GM12891 (cell line): ENCODE data around the gene PDRG1.

ENCODE experiments used
- POLR2A ChIP-seq: IDR thresholded peaks from 2 replicates; pipeline ENCODE4 v1.6.1; 2011; ENCODE audit warnings: low read depth, low read length, control low read depth
- POLR2AphosphoS5 ChIP-seq: IDR thresholded peaks from 2 replicates; pipeline ENCODE4 v1.6.1; 2011; ENCODE audit warnings: low read depth, low read length, control low read depth
- POU2F2 ChIP-seq: IDR thresholded peaks from 2 replicates; pipeline ENCODE4 v1.6.1; 2011; ENCODE audit warnings: low read depth, mild to moderate bottlenecking, control low read depth, low read length, moderate library complexity
- SPI1 ChIP-seq: IDR thresholded peaks from 2 replicates; pipeline ENCODE4 v1.6.1; 2011; ENCODE audit warnings: low read depth, low read length, control low read depth
- TAF1 ChIP-seq: IDR thresholded peaks from 2 replicates; pipeline ENCODE4 v1.6.1; 2011; ENCODE audit warnings: low read depth, low read length, control low read depth

DNA sequence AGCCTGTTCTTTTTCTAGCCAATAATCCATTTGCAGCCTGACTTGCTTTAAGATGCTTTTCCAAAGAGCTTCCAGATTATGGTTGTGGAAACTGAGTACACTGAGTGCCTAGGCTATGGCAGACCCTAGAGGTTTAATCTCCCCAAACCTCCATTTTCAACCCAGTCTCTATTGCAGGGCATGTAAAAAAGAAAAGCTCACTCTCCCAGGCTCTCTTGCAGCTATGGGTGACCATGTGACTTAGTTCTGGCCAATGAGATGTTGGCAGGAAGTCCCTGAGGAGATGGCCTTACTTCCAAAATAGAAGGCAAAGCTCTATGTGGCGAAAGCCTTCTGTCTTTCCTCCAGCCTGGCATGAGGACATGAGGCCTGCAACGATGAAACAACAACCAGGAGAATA is 3.8 kb downstream of the PDRG1 start:
- no peak for TF ChIP-seq POLR2A
- TF ChIP-seq TAF1, result no peak
- no peak for TF ChIP-seq POLR2AphosphoS5
- TF ChIP-seq SPI1, result no peak
- no peak for TF ChIP-seq POU2F2
